NB4 (cell line): ENCODE results near the gene DNAJA2.

ENCODE experiments used
- MAX ChIP-seq: IDR thresholded peaks from 2 replicates; pipeline ENCODE4 v1.6.1; 2011; ENCODE audit warnings: low read depth, low read length
- MYC ChIP-seq: IDR thresholded peaks from 2 replicates; pipeline ENCODE4 v1.6.1; 2011; ENCODE audit warnings: low read depth, low read length
- POLR2A ChIP-seq: IDR thresholded peaks from 2 replicates; pipeline ENCODE4 v1.6.1; 2011; ENCODE audit warnings: mild to moderate bottlenecking; ENCODE audit not compliant: insufficient read length; ENCODE audit errors: extremely low read depth
- TF ChIP-seq, protein P1 (sequence below): IDR thresholded peaks from one replicate; pipeline ENCODE4 v1.5.1; 2012; ENCODE audit warnings: low read depth, low read length

DNA sequence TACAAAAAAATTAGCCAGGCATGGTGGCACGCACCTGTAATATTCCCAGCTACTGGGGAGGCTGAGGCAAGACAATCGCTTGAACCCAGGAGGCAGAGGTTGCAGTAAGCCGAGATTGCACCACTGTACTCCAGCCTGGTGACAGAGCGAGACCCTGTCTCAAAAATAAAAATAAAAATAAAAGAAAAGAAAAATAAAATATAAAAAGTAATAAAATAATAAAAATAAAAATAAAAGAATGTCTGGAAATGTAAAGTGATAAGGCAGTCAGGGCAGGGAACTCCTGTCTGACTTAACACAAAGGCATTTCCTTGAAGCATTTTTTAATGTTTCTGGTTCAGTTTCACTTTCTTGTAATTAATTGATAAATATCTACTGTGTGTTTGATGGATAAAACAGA lies 34.7 kb upstream of the DNAJA2 start:
- TF ChIP-seq, protein P1, sequence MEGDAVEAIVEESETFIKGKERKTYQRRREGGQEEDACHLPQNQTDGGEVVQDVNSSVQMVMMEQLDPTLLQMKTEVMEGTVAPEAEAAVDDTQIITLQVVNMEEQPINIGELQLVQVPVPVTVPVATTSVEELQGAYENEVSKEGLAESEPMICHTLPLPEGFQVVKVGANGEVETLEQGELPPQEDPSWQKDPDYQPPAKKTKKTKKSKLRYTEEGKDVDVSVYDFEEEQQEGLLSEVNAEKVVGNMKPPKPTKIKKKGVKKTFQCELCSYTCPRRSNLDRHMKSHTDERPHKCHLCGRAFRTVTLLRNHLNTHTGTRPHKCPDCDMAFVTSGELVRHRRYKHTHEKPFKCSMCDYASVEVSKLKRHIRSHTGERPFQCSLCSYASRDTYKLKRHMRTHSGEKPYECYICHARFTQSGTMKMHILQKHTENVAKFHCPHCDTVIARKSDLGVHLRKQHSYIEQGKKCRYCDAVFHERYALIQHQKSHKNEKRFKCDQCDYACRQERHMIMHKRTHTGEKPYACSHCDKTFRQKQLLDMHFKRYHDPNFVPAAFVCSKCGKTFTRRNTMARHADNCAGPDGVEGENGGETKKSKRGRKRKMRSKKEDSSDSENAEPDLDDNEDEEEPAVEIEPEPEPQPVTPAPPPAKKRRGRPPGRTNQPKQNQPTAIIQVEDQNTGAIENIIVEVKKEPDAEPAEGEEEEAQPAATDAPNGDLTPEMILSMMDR, result no peak
- TF ChIP-seq MYC, result no peak
- no peak for TF ChIP-seq POLR2A
- no peak for TF ChIP-seq MAX
